ENCODE measurements around the gene DHH. TPM values are rescaled to one million over a fixed set of nuclear protein-coding genes. Genes with fewer than 3 reads are reported as not detected.

The DHH gene
- total and polyA plus RNA-seq, 9 of the 15 experiments (the other 6 are each of a cell fraction or from before 2014, with no cell fraction given): 0.07 to 2.6 (median 0.54) TPM

- H3K4me1 ChIP-seq (replicated peaks in 1 of 2; ENCODE audit: control insufficient read depth in 2 of 2, insufficient read depth in 2 of 2, low read length in 2 of 2): peaks cover 10 to 18% of the 10 kb centered on the region in 2 experiments; a peak in 4 of 5 replicates
- no peaks in the 10 kb centered on the region for H3K9me1 ChIP-seq (ENCODE audit: control insufficient read depth, insufficient read depth, low read length)
- FAIRE-seq (no peak), DNase-seq (ENCODE audit: extremely low read depth in 1 of 4, low spot score in 3 of 4) (no peak), ATAC-seq (no peak)
- peaks cover 5% of the 10 kb centered on the region; the same call in 2 of the 3 replicates for H3K79me2 ChIP-seq (ENCODE audit: control insufficient read depth, insufficient read depth, low read length)
- CTCF ChIA-PET (ENCODE audit: low intra/inter-chr PET ratio): no interaction called here
- BruUV-seq (replicated peaks): no TSS peak
- in situ Hi-C loops (cut with MboI) (no loop called here), intact Hi-C loops (cut with micrococcal nuclease) (no loop called here)
- H2AFZ ChIP-seq (ENCODE audit: low read depth, low read length): peak overlapping the region; percentile 74; the same call in 1 of the 2 replicates
- H4K20me1 ChIP-seq (replicated peaks; ENCODE audit: control insufficient read depth, insufficient read depth, low read length): no peaks in the 10 kb centered on the region
- no peak overlapping the region for H3K9ac ChIP-seq (ENCODE audit: insufficient read depth in 1 of 2, low read depth in 2 of 2, low read length in 2 of 2)
- no peak overlapping the region for H3K4me3 ChIP-seq
- WGBS (ENCODE audit: insufficient coverage, low coverage, missing lambda C conversion rate): 92% methylated on average over 11 of the region's 11 CpGs
- no peak overlapping the region for H3K27ac ChIP-seq (ENCODE audit: extremely low read depth, low read depth, low read length)
- no peaks in the 10 kb centered on the region for H3K27me3 ChIP-seq (ENCODE audit: control insufficient read depth in 2 of 2, insufficient read depth in 2 of 2, low read length in 2 of 2)
- H3K36me3 ChIP-seq (ENCODE audit: control insufficient read depth, insufficient read depth, low read length): peaks cover 9% of the 10 kb centered on the region
- POLR2A ChIA-PET: interaction anchor here (1.0 to 2.8 kb wide), 9 partner anchors 21 to 193 kb away, joined by 4 to 21 read pairs (median 6); partner anchors contain the start of gene TUBA1B
- no peak overlapping the region for H3K4me2 ChIP-seq (ENCODE audit: insufficient read depth, low read length)
- no peaks in the 10 kb centered on the region for H3K9me3 ChIP-seq (replicated peaks; ENCODE audit: control insufficient read depth, insufficient read depth, low read depth, low read length)
- no peak for TF ChIP-seq SIN3A (IDR thresholded peaks at IDR 0.05; ENCODE audit: borderline replicate concordance in 2 of 2, control insufficient read depth in 1 of 2, low read depth in 2 of 2, low read length in 2 of 2)
- TF ChIP-seq ZFX (CRISPR knock-in tag; IDR thresholded peaks at IDR 0.05): no peak
- TF ChIP-seq ZNF785 (CRISPR knock-in tag; IDR thresholded peaks at IDR 0.05): no peak
- TF ChIP-seq ELK1 (CRISPR knock-in tag; IDR thresholded peaks at IDR 0.05): no peak
- no peak for TF ChIP-seq UBTF (IDR thresholded peaks at IDR 0.05; ENCODE audit: borderline replicate concordance in 1 of 2, low read depth in 2 of 2, low read length in 2 of 2)
- TF ChIP-seq ZNF639 (CRISPR knock-in tag; conservative IDR thresholded peaks at IDR 0.05 in 1 of 2, IDR thresholded peaks at IDR 0.05 in 1 of 2): no peak
- no peak for TF ChIP-seq MEF2A (IDR thresholded peaks at IDR 0.05; ENCODE audit: control insufficient read depth, low read depth, low read length)
- no peak for TF ChIP-seq TARDBP (IDR thresholded peaks at IDR 0.05)
- no peak for TF ChIP-seq ATF1 (CRISPR knock-in tag; IDR thresholded peaks at IDR 0.05)
- TF ChIP-seq ATF1 (tag; IDR thresholded peaks at IDR 0.05): no peak
- no peak for TF ChIP-seq BDP1 (IDR thresholded peaks at IDR 0.05; ENCODE audit: insufficient read depth, insufficient read length)
- no peak for TF ChIP-seq ZNF347 (CRISPR knock-in tag; IDR thresholded peaks at IDR 0.05; ENCODE audit: low read depth)
- TF ChIP-seq ZNF436 (CRISPR knock-in tag; IDR thresholded peaks at IDR 0.05): no peak
- no peak for TF ChIP-seq POLR2AphosphoS5 (IDR thresholded peaks at IDR 0.05; ENCODE audit: control insufficient read depth, insufficient read depth, low read depth, low read length)
- TF ChIP-seq CXXC5 (CRISPR knock-in tag; IDR thresholded peaks at IDR 0.05): no peak
These were observed 23.6 kb downstream of the DHH start for GRCh38 chr12:49070971-49071370.
